ENCODE measurements around the gene TRIM71.

Gene TRIM71

GRCh38 chr3:32895701-32896100 lies 77.9 kb downstream of the TRIM71 start:
- H3K27ac ChIP-seq (ENCODE audit: extremely low read depth, low read depth, low read length) = no peak overlapping the region
- CTCF ChIA-PET = interaction anchor here (0.7 kb wide), 1 partner anchor 40 kb away, joined by 3 read pairs; no protein-coding TSS in a partner anchor
- POLR2A ChIA-PET = no interaction called here
- H3K4me1 ChIP-seq (ENCODE audit: control insufficient read depth, insufficient read depth, low read length) = no peaks in the 10 kb centered on the region
- H3K4me3 ChIP-seq (ENCODE audit: low read depth, low read length) = no peak overlapping the region
- no peaks in the 10 kb centered on the region for H3K9me3 ChIP-seq (ENCODE audit: control insufficient read depth, insufficient read depth, low read depth, low read length)
- no peak for TF ChIP-seq ELK4 (IDR thresholded peaks at IDR 0.05; ENCODE audit: borderline replicate concordance, low read depth, low read length)
- TF ChIP-seq ZNF391 (tag by site-specific recombination; IDR thresholded peaks at IDR 0.05; ENCODE audit: borderline replicate concordance, low read depth) = no peak
- no peak for TF ChIP-seq SALL2 (tag by site-specific recombination; IDR thresholded peaks at IDR 0.05; ENCODE audit: borderline replicate concordance)
- no peak for TF ChIP-seq ZNF707 (tag by site-specific recombination; IDR thresholded peaks at IDR 0.05)
- H3K36me3 ChIP-seq (ENCODE audit: control insufficient read depth in 2 of 2, insufficient read depth in 1 of 2, low read length in 2 of 2) = peaks cover 0 to 18% of the 10 kb centered on the region in 2 experiments; a peak in 1 of 3 replicates

- ChIA-PET CTCF (no interaction called here), POLR2A (interaction anchor here (0.6 kb wide), 1 partner anchor 140 kb away, joined by 4 read pairs; no protein-coding TSS in a partner anchor)
- Histone ChIP-seq H3K27ac (ENCODE audit: extremely low read depth, low read depth, low read length) (no peak overlapping the region), H3K4me1 (ENCODE audit: control insufficient read depth, insufficient read depth, low read length) (no peaks in the 10 kb centered on the region), H3K9me3 (ENCODE audit: control insufficient read depth, insufficient read depth, low read depth, low read length) (no peaks in the 10 kb centered on the region), H3K4me3 (ENCODE audit: low read depth, low read length) (no peak overlapping the region), H3K36me3 (ENCODE audit: control insufficient read depth in 2 of 2, insufficient read depth in 1 of 2, low read length in 2 of 2) (peaks cover 0 to 14% of the 10 kb centered on the region in 2 experiments; a peak in 1 of 3 replicates)
- TF ChIP-seq ZNF404 (tag by site-specific recombination; IDR thresholded peaks at IDR 0.05) = no peak
- no peak for TF ChIP-seq YY2 (tag by site-specific recombination; IDR thresholded peaks at IDR 0.05)
- TF ChIP-seq ZNF560 (tag by site-specific recombination; IDR thresholded peaks at IDR 0.05; ENCODE audit: borderline replicate concordance) = no peak
- no peak for TF ChIP-seq KLF17 (tag by site-specific recombination; IDR thresholded peaks at IDR 0.05)
- no peak for TF ChIP-seq ZNF704 (tag by site-specific recombination; IDR thresholded peaks at IDR 0.05)
- TF ChIP-seq ZNF302 (tag by site-specific recombination; IDR thresholded peaks at IDR 0.05; ENCODE audit: low read depth) = no peak
- TF ChIP-seq SP3 (tag by site-specific recombination; IDR thresholded peaks at IDR 0.05) = no peak
- TF ChIP-seq ZNF658 (tag by site-specific recombination; IDR thresholded peaks at IDR 0.05) = no peak
- TF ChIP-seq REST (tag by site-specific recombination; IDR thresholded peaks at IDR 0.05) = no peak
- TF ChIP-seq MZF1 (tag by site-specific recombination; IDR thresholded peaks at IDR 0.05; ENCODE audit: borderline replicate concordance) = no peak
- no peak for TF ChIP-seq ZNF248 (tag by site-specific recombination; IDR thresholded peaks at IDR 0.05)
Measured at GRCh38 chr3:32896143-32896542, 78.3 kb downstream of the TRIM71 start.
